ENCODE data around the gene SNRPB2. TPM values are rescaled to one million over a fixed set of nuclear protein-coding genes. Genes with fewer than 3 reads are reported as not detected.

The SNRPB2 gene
- 10 to 100 TPM; 64.3 to 84.2 (median 74.3) TPM for polyA plus RNA-seq (ENCODE audit: insufficient read length in 10 of 10)
- long read RNA-seq, donor 1, transcript SNRPB2-203 (3 exons, 540 nt): minor isoform, 5 of 77 reads
- long read RNA-seq, donor 1, transcript SNRPB2-202 (7 exons, 1,588 nt): major isoform, 18 of 77 reads
- long read RNA-seq, donor 1, transcript SNRPB2-201 (7 exons, 2,452 nt): minor isoform, 8 of 77 reads
- long read RNA-seq, donor 1, partial matches to known transcripts: 46 of 77 reads
- long read RNA-seq, donor 1, other reads (novel, unspliced or antisense): 0 of 77 reads
- long read RNA-seq, donor 2, transcript SNRPB2-201 (7 exons, 2,452 nt): minor isoform, 13 of 65 reads
- long read RNA-seq, donor 2, transcript SNRPB2-202 (7 exons, 1,588 nt): major isoform, 14 of 65 reads
- long read RNA-seq, donor 2, partial matches to known transcripts: 36 of 65 reads
- long read RNA-seq, donor 2, other reads (novel, unspliced or antisense): 0 of 65 reads
- long read RNA-seq, donor 3: 0 reads
- long read RNA-seq, donor 4, transcript SNRPB2-201 (7 exons, 2,452 nt): major isoform, 15 of 35 reads
- long read RNA-seq, donor 4, transcript SNRPB2-202 (7 exons, 1,588 nt): minor isoform, 9 of 35 reads
- long read RNA-seq, donor 4, partial matches to known transcripts: 10 of 35 reads
- long read RNA-seq, donor 4, other reads (novel, unspliced or antisense): 0 of 35 reads
- long read RNA-seq, donor 5, transcript SNRPB2-202 (7 exons, 1,588 nt): minor isoform, 10 of 80 reads
- long read RNA-seq, donor 5, transcript SNRPB2-201 (7 exons, 2,452 nt): major isoform, 26 of 80 reads
- long read RNA-seq, donor 5, partial matches to known transcripts: 41 of 80 reads
- long read RNA-seq, donor 5, other reads (novel, unspliced or antisense): 0 of 80 reads
- long read RNA-seq, donor 6, transcript SNRPB2-201 (7 exons, 2,452 nt): major isoform, 23 of 95 reads
- long read RNA-seq, donor 6, transcript SNRPB2-202 (7 exons, 1,588 nt): minor isoform, 19 of 95 reads
- long read RNA-seq, donor 6, partial matches to known transcripts: 49 of 95 reads
- long read RNA-seq, donor 6, other reads (novel, unspliced or antisense): 0 of 95 reads
- long read RNA-seq, donor 7, transcript SNRPB2-201 (7 exons, 2,452 nt): major isoform, 16 of 40 reads
- long read RNA-seq, donor 7, transcript SNRPB2-202 (7 exons, 1,588 nt): minor isoform, 10 of 40 reads
- long read RNA-seq, donor 7, partial matches to known transcripts: 13 of 40 reads
- long read RNA-seq, donor 7, other reads (novel, unspliced or antisense): 0 of 40 reads
- long read RNA-seq, donor 8, transcript SNRPB2-203 (3 exons, 540 nt): minor isoform, 7 of 65 reads
- long read RNA-seq, donor 8, transcript SNRPB2-201 (7 exons, 2,452 nt): major isoform, 14 of 65 reads
- long read RNA-seq, donor 8, transcript SNRPB2-202 (7 exons, 1,588 nt): minor isoform, 9 of 65 reads
- long read RNA-seq, donor 8, partial matches to known transcripts: 35 of 65 reads
- long read RNA-seq, donor 8, other reads (novel, unspliced or antisense): 0 of 65 reads
- long read RNA-seq, donor 9, partial matches to known transcripts: 0 of 4 reads
- long read RNA-seq, donor 9, other reads (novel, unspliced or antisense): 0 of 4 reads

- peak; percentile 95 to 98 (median 96) for DNase-seq
Measured at GRCh38 chr20:16729565-16730460, at the start of gene SNRPB2. Gene SNRPB2 (plus strand): TSS chr20:16730026. CDS start chr20:16731703, 1,677 bp downstream.

GRCh38 chr20:16684416-16684815, 45.4 kb upstream of the SNRPB2 start:
- no peak for DNase-seq

- DNase-seq: no peak
Measured at GRCh38 chr20:16689906-16690305, 39.9 kb upstream of the SNRPB2 start.

GRCh38 chr20:16691381-16691780, 38.4 kb upstream of the SNRPB2 start:
- DNase-seq: no peak

- DNase-seq: peak in 1 of 3 donors; percentile 11
Measured at GRCh38 chr20:16692009-16692408, 37.8 kb upstream of the SNRPB2 start.

GRCh38 chr20:16692442-16692841, 37.4 kb upstream of the SNRPB2 start:
- peak in 1 of 3 donors; percentile 16 for DNase-seq

- no peak for DNase-seq
Measured at GRCh38 chr20:16693278-16693677, 36.5 kb upstream of the SNRPB2 start.

GRCh38 chr20:16694161-16694560, 35.7 kb upstream of the SNRPB2 start:
- peak in 1 of 3 donors; percentile 7 for DNase-seq

GRCh38 chr20:16695628-16696027, 34.2 kb upstream of the SNRPB2 start:
- DNase-seq: no peak

- DNase-seq: no peak
Measured at GRCh38 chr20:16699293-16699692, 30.5 kb upstream of the SNRPB2 start.

GRCh38 chr20:16701296-16701695, 28.5 kb upstream of the SNRPB2 start:
- no peak for DNase-seq

- DNase-seq: no peak
Measured at GRCh38 chr20:16703570-16703969, 26.3 kb upstream of the SNRPB2 start.

- DNase-seq: no peak
Measured at GRCh38 chr20:16707674-16708073, 22.2 kb upstream of the SNRPB2 start.

GRCh38 chr20:16708602-16709001, 21.2 kb upstream of the SNRPB2 start:
- DNase-seq: no peak

GRCh38 chr20:16709017-16709416, 20.8 kb upstream of the SNRPB2 start:
- no peak for DNase-seq

GRCh38 chr20:16710781-16711180, 19.0 kb upstream of the SNRPB2 start:
- DNase-seq: no peak

GRCh38 chr20:16711661-16712258, 18.1 kb upstream of the SNRPB2 start:
- no peak for DNase-seq

- no peak for DNase-seq
Measured at GRCh38 chr20:16712511-16712947, 17.3 kb upstream of the SNRPB2 start.

- DNase-seq: no peak
Measured at GRCh38 chr20:16713066-16713465, 16.8 kb upstream of the SNRPB2 start.

GRCh38 chr20:16714242-16714641, 15.6 kb upstream of the SNRPB2 start:
- DNase-seq: no peak
